Measurements from ENCODE around the gene NFAT5. TPM values are rescaled to one million over a fixed set of nuclear protein-coding genes. Genes with fewer than 3 reads are reported as not detected.

Gene NFAT5
- total RNA-seq, 2 donors from 2014 or later, result 41.4 to 52.7 TPM

GRCh38 chr16:69561901-69562300 is 3.9 kb upstream of the NFAT5 start:
- TF ChIP-seq CTCF (IDR thresholded peaks at IDR 0.05), result no peak
- TF ChIP-seq POLR2AphosphoS5 (IDR thresholded peaks at IDR 0.05), result no peak
- no peak for TF ChIP-seq POLR2A (IDR thresholded peaks at IDR 0.05)
- Histone ChIP-seq H3K9me3 (no peaks in the 10 kb centered on the region), H3K36me3 (no peaks in the 10 kb centered on the region), H3K27me3 (replicated peaks; ENCODE audit: insufficient read depth) (no peaks in the 10 kb centered on the region), H3K4me1 (replicated peaks) (no peaks in the 10 kb centered on the region), H3K27ac (no peak overlapping the region), H3K4me3 (no peak overlapping the region)
- intact Hi-C loops (cut with DNase I), result loop anchor here (10.0 kb wide), 1 partner anchor 77 kb away; no protein-coding TSS in a partner anchor
- no peak for DNase-seq (ENCODE audit: low spot score)

- TF ChIP-seq CTCF (IDR thresholded peaks at IDR 0.05) (no peak), POLR2A (IDR thresholded peaks at IDR 0.05) (no peak), POLR2AphosphoS5 (IDR thresholded peaks at IDR 0.05) (no peak)
- DNase-seq (ENCODE audit: low spot score), result no peak
- H3K27me3 ChIP-seq (replicated peaks; ENCODE audit: insufficient read depth), result no peaks in the 10 kb centered on the region
- H3K36me3 ChIP-seq, result no peaks in the 10 kb centered on the region
- H3K9me3 ChIP-seq, result no peaks in the 10 kb centered on the region
- WGBS, result 93% methylated on average over 3 of the region's 3 CpGs
- no peaks in the 10 kb centered on the region for H3K4me1 ChIP-seq (replicated peaks)
- intact Hi-C loops (cut with DNase I), result loop anchor here (10.0 kb wide), 1 partner anchor 78 kb away; no protein-coding TSS in a partner anchor
- no peak overlapping the region for H3K27ac ChIP-seq
- H3K4me3 ChIP-seq, result no peak overlapping the region
These were observed 3.0 kb upstream of the NFAT5 start for GRCh38 chr16:69562813-69563212.

GRCh38 chr16:69563605-69564580 is 1.9 kb upstream of the NFAT5 start:
- no peaks in the 10 kb centered on the region for H3K36me3 ChIP-seq
- TF ChIP-seq POLR2A (IDR thresholded peaks at IDR 0.05), result no peak
- TF ChIP-seq POLR2AphosphoS5 (IDR thresholded peaks at IDR 0.05), result no peak
- TF ChIP-seq CTCF (IDR thresholded peaks at IDR 0.05), result no peak
- H3K27me3 ChIP-seq (replicated peaks; ENCODE audit: insufficient read depth), result no peaks in the 10 kb centered on the region
- DNase-seq (ENCODE audit: low spot score), result no peak
- intact Hi-C loops (cut with DNase I), result loop anchor here (10.0 kb wide), 1 partner anchor 79 kb away; no protein-coding TSS in a partner anchor
- 56% methylated on average over 13 of the region's 13 CpGs for WGBS
- H3K27ac ChIP-seq, result peak overlapping the region; percentile 0 to 99
- no peaks in the 10 kb centered on the region for H3K4me1 ChIP-seq (replicated peaks)
- no peak overlapping the region for H3K4me3 ChIP-seq
- no peaks in the 10 kb centered on the region for H3K9me3 ChIP-seq

GRCh38 chr16:69564845-69565670 is 708 bp upstream of the NFAT5 start:
- no peaks in the 10 kb centered on the region for H3K27me3 ChIP-seq (replicated peaks; ENCODE audit: insufficient read depth)
- peak overlapping the region; percentile 99 to 100 for H3K4me3 ChIP-seq
- no peak for TF ChIP-seq CTCF (IDR thresholded peaks at IDR 0.05)
- TF ChIP-seq POLR2AphosphoS5 (IDR thresholded peaks at IDR 0.05), result no peak
- TF ChIP-seq POLR2A (IDR thresholded peaks at IDR 0.05), result no peak
- no peaks in the 10 kb centered on the region for H3K9me3 ChIP-seq
- intact Hi-C loops (cut with DNase I), result loop anchor here (5.0 to 10.0 kb wide), 3 partner anchors 52 to 168 kb away; no protein-coding TSS in a partner anchor
- 1% methylated on average over 31 of the region's 31 CpGs for WGBS
- H3K36me3 ChIP-seq, result no peaks in the 10 kb centered on the region
- H3K27ac ChIP-seq, result peak overlapping the region; percentile 99 to 100
- no peak for DNase-seq (ENCODE audit: low spot score)
- H3K4me1 ChIP-seq (replicated peaks), result no peaks in the 10 kb centered on the region

Measured in prostate gland (tissue), 2 donors.